Measurements from ENCODE around the gene CTNNA2. TPM values are rescaled to one million over a fixed set of nuclear protein-coding genes. Genes with fewer than 3 reads are reported as not detected.

The CTNNA2 gene
- total RNA-seq, 1 donor from 2014 or later, result not detected

GRCh38 chr2:79827881-79828280, 315.0 kb downstream of the CTNNA2 start:
- TF ChIP-seq CTCF (IDR thresholded peaks at IDR 0.05), result no peak
- intact Hi-C loops (cut with DNase I), result no loop called here
- H3K4me3 ChIP-seq, result no peak overlapping the region
- H3K27ac ChIP-seq, result no peak overlapping the region
- no peaks in the 10 kb centered on the region for H3K36me3 ChIP-seq
- no peaks in the 10 kb centered on the region for H3K4me1 ChIP-seq
- ATAC-seq (no peak), DNase-seq (no peak)
- H3K9me3 ChIP-seq, result no peaks in the 10 kb centered on the region
- no peaks in the 10 kb centered on the region for H3K27me3 ChIP-seq

GRCh38 chr2:79830501-79830900, 317.6 kb downstream of the CTNNA2 start:
- no peaks in the 10 kb centered on the region for H3K9me3 ChIP-seq
- no peaks in the 10 kb centered on the region for H3K27me3 ChIP-seq
- intact Hi-C loops (cut with DNase I), result no loop called here
- ATAC-seq (no peak), DNase-seq (no peak)
- H3K36me3 ChIP-seq, result no peaks in the 10 kb centered on the region
- no peak overlapping the region for H3K27ac ChIP-seq
- H3K4me3 ChIP-seq, result no peak overlapping the region
- TF ChIP-seq CTCF (IDR thresholded peaks at IDR 0.05), result no peak
- no peaks in the 10 kb centered on the region for H3K4me1 ChIP-seq

GRCh38 chr2:79831961-79832360, 319.1 kb downstream of the CTNNA2 start:
- Histone ChIP-seq H3K27ac (no peak overlapping the region), H3K36me3 (no peaks in the 10 kb centered on the region), H3K9me3 (no peaks in the 10 kb centered on the region), H3K4me1 (no peaks in the 10 kb centered on the region), H3K27me3 (no peaks in the 10 kb centered on the region), H3K4me3 (no peak overlapping the region)
- intact Hi-C loops (cut with DNase I), result no loop called here
- ATAC-seq (no peak), DNase-seq (no peak)
- TF ChIP-seq CTCF (IDR thresholded peaks at IDR 0.05), result no peak

- Histone ChIP-seq H3K9me3 (no peaks in the 10 kb centered on the region), H3K36me3 (no peaks in the 10 kb centered on the region), H3K4me1 (no peaks in the 10 kb centered on the region), H3K27me3 (no peaks in the 10 kb centered on the region), H3K4me3 (no peak overlapping the region), H3K27ac (no peak overlapping the region)
- intact Hi-C loops (cut with DNase I), result no loop called here
- no peak for ATAC-seq
- no peak for DNase-seq
- no peak for TF ChIP-seq CTCF (IDR thresholded peaks at IDR 0.05)
These were observed 319.8 kb downstream of the CTNNA2 start for GRCh38 chr2:79832511-79833234.

GRCh38 chr2:79833235-79833878, 320.5 kb downstream of the CTNNA2 start:
- no peak overlapping the region for H3K27ac ChIP-seq
- ATAC-seq (no peak), DNase-seq (no peak)
- H3K27me3 ChIP-seq, result no peaks in the 10 kb centered on the region
- H3K4me3 ChIP-seq, result no peak overlapping the region
- H3K4me1 ChIP-seq, result no peaks in the 10 kb centered on the region
- H3K36me3 ChIP-seq, result no peaks in the 10 kb centered on the region
- H3K9me3 ChIP-seq, result no peaks in the 10 kb centered on the region
- no peak for TF ChIP-seq CTCF (IDR thresholded peaks at IDR 0.05)
- intact Hi-C loops (cut with DNase I), result no loop called here

Data from upper lobe of right lung (tissue), 1 donor.